ENCODE data around the gene CXCR1.

GRCh38 chr2:218186355-218186766 lies 19.6 kb upstream of the CXCR1 start:
- TF ChIP-seq GATA2 (IDR thresholded peaks at IDR 0.05; ENCODE audit: low read depth, low read length) (no peak), GATA3 (IDR thresholded peaks at IDR 0.05; ENCODE audit: low read depth, low read length) (no peak)
